Progenitor cell of endocrine pancreas (in vitro differentiated cells): ENCODE data around the gene RALB. TPM values are rescaled to one million over a fixed set of nuclear protein-coding genes. Genes with fewer than 3 reads are reported as not detected.
A peak's percentile ranks its signal among the peaks of the same experiment; 100 is the strongest.

Experiments
- DNase-seq: peaks from one replicate; pipeline ENCODE4 v3.0.0; 2021; ENCODE audit warnings: low spot score; ENCODE audit not compliant: unreplicated experiment
- H3K27ac Mint-ChIP-seq: 2 replicates; pipeline ENCODE4 v1.8.0; 2021; ENCODE audit warnings: mild to moderate bottlenecking, moderate library complexity, mixed read lengths
- H3K27me3 Mint-ChIP-seq: 2 replicates; pipeline ENCODE4 v1.8.0; 2021; ENCODE audit warnings: mixed read lengths
- H3K36me3 Mint-ChIP-seq: 2 replicates; pipeline ENCODE4 v1.8.0; 2022; ENCODE audit warnings: mixed read lengths; ENCODE audit not compliant: insufficient read depth
- H3K4me1 Mint-ChIP-seq: 2 replicates; pipeline ENCODE4 v1.8.0; 2021; ENCODE audit warnings: low read depth, mixed read lengths
- H3K4me3 Mint-ChIP-seq: 2 replicates; pipeline ENCODE4 v1.8.0; 2021; ENCODE audit warnings: low read depth, mild to moderate bottlenecking, moderate library complexity, mixed read lengths
- H3K9me3 Mint-ChIP-seq: 2 replicates; pipeline ENCODE4 v1.8.0; 2021; ENCODE audit warnings: low read depth, mixed read lengths
- total RNA-seq: library from RNA; stranded (reverse); gene quantifications from 2 replicates; pipeline ENCODE4 v1.2.1, GENCODE V29; 2021
- TF ChIP-seq, protein P1 (sequence below): fragments of 200-600 bp; sonication (generic); IDR thresholded peaks from one replicate; pipeline ENCODE4 v1.5.0; 2021; ENCODE audit warnings: antibody characterized with exemption, mild to moderate bottlenecking; ENCODE audit not compliant: unreplicated experiment

The RALB gene
- total RNA-seq, 1 donor from 2014 or later = 30.5 TPM

DNA sequence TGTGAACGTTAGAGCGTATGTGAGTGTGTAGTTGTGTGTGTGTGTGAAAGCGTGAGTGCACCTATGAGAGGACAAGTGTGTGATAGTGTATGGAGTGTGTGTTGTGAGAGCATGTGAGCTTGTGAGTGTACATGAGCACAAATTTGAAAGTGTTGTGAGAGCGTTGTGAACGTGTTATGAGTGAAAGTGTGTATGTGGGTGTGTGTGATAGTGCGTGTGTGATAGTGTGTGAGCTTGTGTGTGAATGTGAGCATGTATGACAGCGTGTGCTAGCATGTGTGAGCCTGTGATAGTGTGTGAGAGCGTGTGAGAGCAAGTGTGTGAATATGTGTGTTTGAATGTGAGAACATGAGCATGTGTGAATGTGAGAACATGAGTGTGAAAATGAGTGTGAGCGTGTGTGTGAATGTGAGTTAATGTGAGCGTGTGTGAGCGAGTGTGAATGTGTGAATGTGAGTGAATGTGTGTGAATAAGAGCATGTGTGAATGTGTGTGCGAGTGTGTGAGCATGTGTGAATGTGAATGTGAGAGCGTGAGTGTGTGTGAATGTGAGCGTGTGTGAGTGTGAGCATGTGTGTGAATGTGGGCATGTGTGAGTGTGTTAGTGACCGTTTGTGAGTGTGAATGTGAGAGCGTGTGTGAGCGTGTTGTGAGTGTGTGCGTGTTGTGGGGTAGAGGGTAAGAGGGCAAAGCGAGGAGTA lies 25.0 kb downstream of the RALB start:
- TF ChIP-seq, protein P1, sequence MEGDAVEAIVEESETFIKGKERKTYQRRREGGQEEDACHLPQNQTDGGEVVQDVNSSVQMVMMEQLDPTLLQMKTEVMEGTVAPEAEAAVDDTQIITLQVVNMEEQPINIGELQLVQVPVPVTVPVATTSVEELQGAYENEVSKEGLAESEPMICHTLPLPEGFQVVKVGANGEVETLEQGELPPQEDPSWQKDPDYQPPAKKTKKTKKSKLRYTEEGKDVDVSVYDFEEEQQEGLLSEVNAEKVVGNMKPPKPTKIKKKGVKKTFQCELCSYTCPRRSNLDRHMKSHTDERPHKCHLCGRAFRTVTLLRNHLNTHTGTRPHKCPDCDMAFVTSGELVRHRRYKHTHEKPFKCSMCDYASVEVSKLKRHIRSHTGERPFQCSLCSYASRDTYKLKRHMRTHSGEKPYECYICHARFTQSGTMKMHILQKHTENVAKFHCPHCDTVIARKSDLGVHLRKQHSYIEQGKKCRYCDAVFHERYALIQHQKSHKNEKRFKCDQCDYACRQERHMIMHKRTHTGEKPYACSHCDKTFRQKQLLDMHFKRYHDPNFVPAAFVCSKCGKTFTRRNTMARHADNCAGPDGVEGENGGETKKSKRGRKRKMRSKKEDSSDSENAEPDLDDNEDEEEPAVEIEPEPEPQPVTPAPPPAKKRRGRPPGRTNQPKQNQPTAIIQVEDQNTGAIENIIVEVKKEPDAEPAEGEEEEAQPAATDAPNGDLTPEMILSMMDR = no peak
- H3K27me3 Mint-ChIP-seq = no peaks in the 10 kb centered on the region

DNA sequence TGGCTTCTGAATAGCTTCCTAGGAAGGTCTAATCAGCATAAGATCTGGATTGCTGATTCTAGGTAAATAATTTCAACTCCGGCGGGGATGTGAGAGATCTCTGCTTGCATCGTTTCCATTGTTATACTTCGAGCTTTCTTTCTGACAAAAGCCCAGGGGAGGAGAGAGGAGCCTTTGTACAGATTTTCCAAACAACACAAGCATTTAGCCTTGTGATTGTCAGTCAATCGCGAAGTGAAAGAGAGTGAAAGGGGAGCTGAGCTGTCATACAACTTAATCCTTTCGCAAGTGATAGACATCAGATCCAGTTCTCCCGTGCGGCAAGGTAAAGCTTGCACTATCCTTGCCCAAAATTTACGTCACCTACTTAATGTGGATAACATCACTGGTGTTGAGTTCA lies 26.2 kb downstream of the RALB start:
- peaks cover 7% of the 10 kb centered on the region for H3K9me3 Mint-ChIP-seq
- no peak for DNase-seq
- H3K36me3 Mint-ChIP-seq = peaks cover 26% of the 10 kb centered on the region
- H3K27me3 Mint-ChIP-seq = no peaks in the 10 kb centered on the region
- H3K4me3 Mint-ChIP-seq = no peak overlapping the region
- H3K27ac Mint-ChIP-seq = no peak overlapping the region
- H3K4me1 Mint-ChIP-seq = peaks cover 2% of the 10 kb centered on the region
- TF ChIP-seq, protein P1 = no peak

More for the DNA sequence above, 25.0 kb downstream of the RALB start:
- Mint-ChIP-seq H3K36me3 (peaks cover 25% of the 10 kb centered on the region), H3K27ac (no peak overlapping the region), H3K9me3 (peaks cover 10% of the 10 kb centered on the region), H3K4me3 (no peak overlapping the region), H3K4me1 (no peaks in the 10 kb centered on the region)
- no peak for DNase-seq

DNA sequence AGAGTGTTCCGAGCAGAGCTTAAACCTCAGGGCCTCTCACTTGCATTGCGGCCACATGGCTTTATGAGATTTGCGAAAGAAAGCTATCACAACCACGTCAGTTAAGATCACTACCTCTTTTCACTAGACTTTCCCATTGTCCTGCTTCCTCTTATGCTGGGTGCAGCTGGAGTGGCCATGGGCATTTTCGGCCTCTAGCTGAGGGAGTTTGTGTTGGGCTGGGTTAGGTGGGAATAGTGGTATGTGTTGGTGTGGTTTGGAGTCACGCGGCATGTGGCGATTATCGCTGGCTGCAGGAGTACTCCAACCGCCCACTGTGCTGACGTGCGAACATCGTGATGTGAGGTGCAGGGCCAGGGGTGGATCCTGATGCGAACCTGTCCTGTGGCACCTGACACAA lies 27.1 kb downstream of the RALB start:
- TF ChIP-seq, protein P1 = no peak
- peaks cover 7% of the 10 kb centered on the region for H3K9me3 Mint-ChIP-seq
- H3K27me3 Mint-ChIP-seq = no peaks in the 10 kb centered on the region
- peaks cover 26% of the 10 kb centered on the region for H3K36me3 Mint-ChIP-seq
- H3K4me3 Mint-ChIP-seq = no peak overlapping the region
- H3K27ac Mint-ChIP-seq = peak overlapping the region; percentile 6
- DNase-seq = no peak
- H3K4me1 Mint-ChIP-seq = peaks cover 2% of the 10 kb centered on the region

DNA sequence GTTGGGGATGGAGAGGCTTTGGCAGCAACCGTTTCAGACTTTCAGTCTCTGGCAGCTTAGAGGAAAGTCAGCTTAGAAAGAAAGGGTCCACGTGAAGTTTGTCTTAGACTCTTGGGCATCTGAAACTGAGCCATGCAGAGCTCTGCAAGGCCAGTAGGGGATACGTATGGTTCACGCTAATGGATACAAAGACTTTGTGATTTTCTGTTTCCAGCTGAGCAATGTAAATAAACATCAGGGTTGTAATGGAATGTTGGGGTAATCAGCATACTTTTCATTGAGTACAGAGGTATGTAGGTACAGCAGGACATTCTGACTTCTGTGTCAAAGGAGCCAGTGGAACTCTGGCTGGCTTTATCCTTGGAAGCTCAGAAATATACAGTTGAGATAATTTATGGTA lies 31.0 kb downstream of the RALB start:
- Mint-ChIP-seq H3K27me3 (no peaks in the 10 kb centered on the region), H3K9me3 (peaks cover 3% of the 10 kb centered on the region), H3K36me3 (peaks cover 27% of the 10 kb centered on the region), H3K27ac (peak overlapping the region; percentile 25), H3K4me1 (peaks cover 6% of the 10 kb centered on the region), H3K4me3 (no peak overlapping the region)
- TF ChIP-seq, protein P1 = peak; percentile 44
- no peak for DNase-seq

DNA sequence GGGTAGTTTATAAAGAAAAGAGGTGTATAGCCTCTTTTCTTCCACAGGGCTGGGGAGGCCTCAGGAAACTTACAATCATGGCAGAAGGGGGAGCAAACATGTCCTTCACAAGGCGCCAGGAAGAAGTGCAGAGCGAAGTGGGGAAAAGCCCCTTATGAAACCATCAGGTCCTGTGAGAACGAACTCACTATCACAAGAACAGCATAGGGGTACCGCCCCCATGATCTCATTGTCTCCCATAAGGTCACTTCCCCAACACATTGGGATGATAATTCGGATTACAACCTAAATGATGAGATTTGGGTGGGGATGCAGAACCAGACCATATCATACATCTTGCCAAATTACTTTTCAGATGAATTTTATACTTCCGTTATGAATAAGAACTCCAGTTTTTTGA lies 32.4 kb downstream of the RALB start:
- TF ChIP-seq, protein P1 = no peak
- H3K27ac Mint-ChIP-seq = no peak overlapping the region
- no peaks in the 10 kb centered on the region for H3K9me3 Mint-ChIP-seq
- DNase-seq = no peak
- no peak overlapping the region for H3K4me3 Mint-ChIP-seq
- peaks cover 6% of the 10 kb centered on the region for H3K4me1 Mint-ChIP-seq
- no peaks in the 10 kb centered on the region for H3K27me3 Mint-ChIP-seq
- H3K36me3 Mint-ChIP-seq = peaks cover 22% of the 10 kb centered on the region
